WTC11 (cell line): Measurements from ENCODE around the gene AATK. TPM values are rescaled to one million over a fixed set of nuclear protein-coding genes. Genes with fewer than 3 reads are reported as not detected.

ENCODE experiments used
- ATAC-seq: fragments of 200-7000 bp; cut with Tn5 transposase; 2 replicates; pipeline ENCODE4 v1.10.0; 2021; ENCODE audit warnings: mild to moderate bottlenecking, moderate library complexity
- CTCF ChIA-PET: fragments of 300-600 bp; sonication (Branson Sonifier 250); formaldehyde crosslinking; loops from one replicate; lab custom pipeline; 2021; ENCODE audit warnings: antibody characterized with exemption; lab: Charles Lee
- POLR2A ChIA-PET: fragments of 350-600 bp; sonication (Branson Sonifier 250); formaldehyde crosslinking; loops from one replicate; lab custom pipeline; 2021; ENCODE audit warnings: antibody characterized with exemption; lab: Charles Lee
- DNase-seq: peaks from one replicate; pipeline ENCODE4 v3.0.0; 2021; ENCODE audit warnings: low spot score
- H3K27ac Mint-ChIP-seq: 2 replicates; pipeline ENCODE4 v1.8.0; 2021; ENCODE audit warnings: mixed read lengths
- H3K27me3 Mint-ChIP-seq: 2 replicates; pipeline ENCODE4 v1.8.0; 2021; ENCODE audit warnings: low read depth, mild to moderate bottlenecking, moderate library complexity, mixed read lengths
- H3K36me3 Mint-ChIP-seq: 2 replicates; pipeline ENCODE4 v1.8.0; 2021; ENCODE audit warnings: mixed read lengths
- H3K4me1 Mint-ChIP-seq: 2 replicates; pipeline ENCODE4 v1.8.0; 2022; ENCODE audit warnings: mixed read lengths
- H3K4me3 Mint-ChIP-seq: 2 replicates; pipeline ENCODE4 v1.8.0; 2021; ENCODE audit warnings: mild to moderate bottlenecking, moderate library complexity, mixed read lengths
- H3K9me3 Mint-ChIP-seq: 2 replicates; pipeline ENCODE4 v1.8.0; 2021; ENCODE audit warnings: mixed read lengths
- ATF2 ChIP-seq: sonication (generic); formaldehyde crosslinking; IDR thresholded peaks from 2 replicates; pipeline ENCODE4 v1.8.1; 2022; ENCODE audit warnings: low read depth, missing genetic modification reagents, borderline replicate concordance
- ATF6 ChIP-seq: sonication (generic); formaldehyde crosslinking; IDR thresholded peaks from 2 replicates; pipeline ENCODE4 v1.8.1; 2023; ENCODE audit warnings: mild to moderate bottlenecking, missing genetic modification reagents
- GABPB1 ChIP-seq: sonication (generic); formaldehyde crosslinking; IDR thresholded peaks from 2 replicates; pipeline ENCODE4 v1.8.1; 2023; ENCODE audit warnings: mild to moderate bottlenecking, missing genetic modification reagents
- MAX ChIP-seq: sonication (generic); formaldehyde crosslinking; IDR thresholded peaks from 2 replicates; pipeline ENCODE4 v1.8.0; 2022; ENCODE audit warnings: mild to moderate bottlenecking, missing genetic modification reagents
- OVOL2 ChIP-seq: fragments of 250-450 bp; sonication (Bioruptor Pico); IDR thresholded peaks from 2 replicates; pipeline ENCODE4 v1.9.0; 2021; ENCODE audit warnings: mild to moderate bottlenecking, borderline replicate concordance
- TP53 ChIP-seq: sonication (generic); formaldehyde crosslinking; IDR thresholded peaks from 2 replicates; pipeline ENCODE4 v1.8.1; 2023; ENCODE audit warnings: mild to moderate bottlenecking, missing genetic modification reagents
- ZNF263 ChIP-seq: sonication (generic); formaldehyde crosslinking; IDR thresholded peaks from 2 replicates; pipeline ENCODE4 v1.8.1; 2022; ENCODE audit warnings: low read depth, mild to moderate bottlenecking, moderate library complexity, missing genetic modification reagents
- ZNF317 ChIP-seq: sonication (generic); formaldehyde crosslinking; IDR thresholded peaks from 2 replicates; pipeline ENCODE4 v1.8.1; 2023; ENCODE audit warnings: low read depth, mild to moderate bottlenecking, moderate library complexity, missing genetic modification reagents, borderline replicate concordance
- ZNF416 ChIP-seq: fragments of 250-450 bp; sonication (Bioruptor Pico); IDR thresholded peaks from 2 replicates; pipeline ENCODE4 v1.9.0; 2021; ENCODE audit warnings: mild to moderate bottlenecking, inconsistent platforms
- ZNF423 ChIP-seq: fragments of 250-450 bp; sonication (Bioruptor Pico); IDR thresholded peaks from 2 replicates; pipeline ENCODE4 v2.1.2; 2022; ENCODE audit warnings: mild to moderate bottlenecking, moderate library complexity
- total RNA-seq: library from RNA; stranded (reverse); gene quantifications from 3 replicates; pipeline ENCODE4 v1.2.3, GENCODE V29; 2021
- TF ChIP-seq, protein P1 (sequence below): sonication (generic); formaldehyde crosslinking; IDR thresholded peaks from 2 replicates; pipeline ENCODE4 v1.8.0; 2022; ENCODE audit warnings: mild to moderate bottlenecking, missing genetic modification reagents
- TF ChIP-seq, protein P2 (sequence below): sonication (generic); formaldehyde crosslinking; IDR thresholded peaks from 2 replicates; pipeline ENCODE4 v1.8.0; 2022; ENCODE audit warnings: mild to moderate bottlenecking, missing genetic modification reagents
- TF ChIP-seq, protein P3 (sequence below): sonication (generic); formaldehyde crosslinking; IDR thresholded peaks from 2 replicates; pipeline ENCODE4 v1.8.1; 2023; ENCODE audit warnings: mild to moderate bottlenecking, missing genetic modification reagents, borderline replicate concordance
- TF ChIP-seq, protein P4 (sequence below): fragments of 200-600 bp; IDR thresholded peaks from 2 replicates; pipeline ENCODE4 v1.8.0; 2022; ENCODE audit warnings: antibody characterized with exemption
- TF ChIP-seq, protein P5 (sequence below): sonication (generic); formaldehyde crosslinking; IDR thresholded peaks from 2 replicates; pipeline ENCODE4 v1.8.0; 2023; ENCODE audit warnings: mild to moderate bottlenecking, missing genetic modification reagents
- TF ChIP-seq, protein P6 (sequence below): sonication (generic); formaldehyde crosslinking; IDR thresholded peaks from 2 replicates; pipeline ENCODE4 v1.8.0; 2022; ENCODE audit warnings: missing genetic modification reagents

AATK gene
- total RNA-seq, 1 experiment from 2014 or later, result 2.9 TPM

DNA sequence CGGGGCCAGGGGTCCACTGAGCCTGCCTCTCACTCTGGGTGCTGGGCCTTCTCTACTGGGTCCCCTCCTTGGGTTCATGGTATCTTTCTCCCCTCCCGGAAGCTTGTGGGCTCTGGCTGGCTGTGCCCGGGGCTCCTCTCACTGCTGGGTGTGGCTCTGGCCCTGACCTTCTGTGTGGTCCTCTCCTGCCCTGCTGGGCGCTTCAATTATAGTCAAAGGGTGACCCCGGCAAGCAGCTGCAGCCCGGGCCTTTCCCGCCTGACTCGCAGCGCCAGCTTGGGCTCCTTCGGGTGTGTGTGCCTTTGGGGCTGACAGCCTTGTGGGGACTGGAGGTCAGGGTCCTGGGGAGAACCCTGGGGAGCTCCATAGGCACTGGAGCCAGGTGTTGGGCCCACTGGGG, 55.0 kb downstream of the AATK start (continued):
- TF ChIP-seq ZNF416 (CRISPR knock-in tag) (no peak), TP53 (no peak), GABPB1 (no peak)

- Mint-ChIP-seq H3K27ac (peak overlapping the region; percentile 57; the same call in 1 of the 2 replicates), H3K9me3 (no peaks in the 10 kb centered on the region), H3K36me3 (no peaks in the 10 kb centered on the region), H3K27me3 (no peaks in the 10 kb centered on the region)
- CTCF ChIA-PET, result interaction anchor here (2.2 kb wide), 1 partner anchor 9 kb away, joined by 8 read pairs; no protein-coding TSS in a partner anchor
- ATAC-seq, result no peak
- DNase-seq, result no peak
- TF ChIP-seq, protein P1, sequence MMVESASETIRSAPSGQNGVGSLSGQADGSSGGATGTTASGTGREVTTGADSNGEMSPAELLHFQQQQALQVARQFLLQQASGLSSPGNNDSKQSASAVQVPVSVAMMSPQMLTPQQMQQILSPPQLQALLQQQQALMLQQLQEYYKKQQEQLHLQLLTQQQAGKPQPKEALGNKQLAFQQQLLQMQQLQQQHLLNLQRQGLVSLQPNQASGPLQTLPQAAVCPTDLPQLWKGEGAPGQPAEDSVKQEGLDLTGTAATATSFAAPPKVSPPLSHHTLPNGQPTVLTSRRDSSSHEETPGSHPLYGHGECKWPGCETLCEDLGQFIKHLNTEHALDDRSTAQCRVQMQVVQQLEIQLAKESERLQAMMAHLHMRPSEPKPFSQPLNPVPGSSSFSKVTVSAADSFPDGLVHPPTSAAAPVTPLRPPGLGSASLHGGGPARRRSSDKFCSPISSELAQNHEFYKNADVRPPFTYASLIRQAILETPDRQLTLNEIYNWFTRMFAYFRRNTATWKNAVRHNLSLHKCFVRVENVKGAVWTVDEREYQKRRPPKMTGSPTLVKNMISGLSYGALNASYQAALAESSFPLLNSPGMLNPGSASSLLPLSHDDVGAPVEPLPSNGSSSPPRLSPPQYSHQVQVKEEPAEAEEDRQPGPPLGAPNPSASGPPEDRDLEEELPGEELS (CRISPR knock-in tag), result no peak
- TF ChIP-seq, protein P2, sequence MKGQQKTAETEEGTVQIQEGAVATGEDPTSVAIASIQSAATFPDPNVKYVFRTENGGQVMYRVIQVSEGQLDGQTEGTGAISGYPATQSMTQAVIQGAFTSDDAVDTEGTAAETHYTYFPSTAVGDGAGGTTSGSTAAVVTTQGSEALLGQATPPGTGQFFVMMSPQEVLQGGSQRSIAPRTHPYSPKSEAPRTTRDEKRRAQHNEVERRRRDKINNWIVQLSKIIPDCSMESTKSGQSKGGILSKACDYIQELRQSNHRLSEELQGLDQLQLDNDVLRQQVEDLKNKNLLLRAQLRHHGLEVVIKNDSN (CRISPR knock-in tag), result no peak
- TF ChIP-seq, protein P3, sequence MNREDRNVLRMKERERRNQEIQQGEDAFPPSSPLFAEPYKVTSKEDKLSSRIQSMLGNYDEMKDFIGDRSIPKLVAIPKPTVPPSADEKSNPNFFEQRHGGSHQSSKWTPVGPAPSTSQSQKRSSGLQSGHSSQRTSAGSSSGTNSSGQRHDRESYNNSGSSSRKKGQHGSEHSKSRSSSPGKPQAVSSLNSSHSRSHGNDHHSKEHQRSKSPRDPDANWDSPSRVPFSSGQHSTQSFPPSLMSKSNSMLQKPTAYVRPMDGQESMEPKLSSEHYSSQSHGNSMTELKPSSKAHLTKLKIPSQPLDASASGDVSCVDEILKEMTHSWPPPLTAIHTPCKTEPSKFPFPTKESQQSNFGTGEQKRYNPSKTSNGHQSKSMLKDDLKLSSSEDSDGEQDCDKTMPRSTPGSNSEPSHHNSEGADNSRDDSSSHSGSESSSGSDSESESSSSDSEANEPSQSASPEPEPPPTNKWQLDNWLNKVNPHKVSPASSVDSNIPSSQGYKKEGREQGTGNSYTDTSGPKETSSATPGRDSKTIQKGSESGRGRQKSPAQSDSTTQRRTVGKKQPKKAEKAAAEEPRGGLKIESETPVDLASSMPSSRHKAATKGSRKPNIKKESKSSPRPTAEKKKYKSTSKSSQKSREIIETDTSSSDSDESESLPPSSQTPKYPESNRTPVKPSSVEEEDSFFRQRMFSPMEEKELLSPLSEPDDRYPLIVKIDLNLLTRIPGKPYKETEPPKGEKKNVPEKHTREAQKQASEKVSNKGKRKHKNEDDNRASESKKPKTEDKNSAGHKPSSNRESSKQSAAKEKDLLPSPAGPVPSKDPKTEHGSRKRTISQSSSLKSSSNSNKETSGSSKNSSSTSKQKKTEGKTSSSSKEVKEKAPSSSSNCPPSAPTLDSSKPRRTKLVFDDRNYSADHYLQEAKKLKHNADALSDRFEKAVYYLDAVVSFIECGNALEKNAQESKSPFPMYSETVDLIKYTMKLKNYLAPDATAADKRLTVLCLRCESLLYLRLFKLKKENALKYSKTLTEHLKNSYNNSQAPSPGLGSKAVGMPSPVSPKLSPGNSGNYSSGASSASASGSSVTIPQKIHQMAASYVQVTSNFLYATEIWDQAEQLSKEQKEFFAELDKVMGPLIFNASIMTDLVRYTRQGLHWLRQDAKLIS (CRISPR knock-in tag), result no peak
- TF ChIP-seq, protein P4, sequence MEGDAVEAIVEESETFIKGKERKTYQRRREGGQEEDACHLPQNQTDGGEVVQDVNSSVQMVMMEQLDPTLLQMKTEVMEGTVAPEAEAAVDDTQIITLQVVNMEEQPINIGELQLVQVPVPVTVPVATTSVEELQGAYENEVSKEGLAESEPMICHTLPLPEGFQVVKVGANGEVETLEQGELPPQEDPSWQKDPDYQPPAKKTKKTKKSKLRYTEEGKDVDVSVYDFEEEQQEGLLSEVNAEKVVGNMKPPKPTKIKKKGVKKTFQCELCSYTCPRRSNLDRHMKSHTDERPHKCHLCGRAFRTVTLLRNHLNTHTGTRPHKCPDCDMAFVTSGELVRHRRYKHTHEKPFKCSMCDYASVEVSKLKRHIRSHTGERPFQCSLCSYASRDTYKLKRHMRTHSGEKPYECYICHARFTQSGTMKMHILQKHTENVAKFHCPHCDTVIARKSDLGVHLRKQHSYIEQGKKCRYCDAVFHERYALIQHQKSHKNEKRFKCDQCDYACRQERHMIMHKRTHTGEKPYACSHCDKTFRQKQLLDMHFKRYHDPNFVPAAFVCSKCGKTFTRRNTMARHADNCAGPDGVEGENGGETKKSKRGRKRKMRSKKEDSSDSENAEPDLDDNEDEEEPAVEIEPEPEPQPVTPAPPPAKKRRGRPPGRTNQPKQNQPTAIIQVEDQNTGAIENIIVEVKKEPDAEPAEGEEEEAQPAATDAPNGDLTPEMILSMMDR, result no peak
- TF ChIP-seq OVOL2 (CRISPR knock-in tag), result no peak
- TF ChIP-seq ATF6, result no peak
- no peak for TF ChIP-seq ZNF317 (CRISPR knock-in tag)
- no peak for TF ChIP-seq ATF2 (CRISPR knock-in tag)
- TF ChIP-seq ZNF423, result no peak
- no peak for TF ChIP-seq MAX (CRISPR knock-in tag)
- TF ChIP-seq, protein P5, sequence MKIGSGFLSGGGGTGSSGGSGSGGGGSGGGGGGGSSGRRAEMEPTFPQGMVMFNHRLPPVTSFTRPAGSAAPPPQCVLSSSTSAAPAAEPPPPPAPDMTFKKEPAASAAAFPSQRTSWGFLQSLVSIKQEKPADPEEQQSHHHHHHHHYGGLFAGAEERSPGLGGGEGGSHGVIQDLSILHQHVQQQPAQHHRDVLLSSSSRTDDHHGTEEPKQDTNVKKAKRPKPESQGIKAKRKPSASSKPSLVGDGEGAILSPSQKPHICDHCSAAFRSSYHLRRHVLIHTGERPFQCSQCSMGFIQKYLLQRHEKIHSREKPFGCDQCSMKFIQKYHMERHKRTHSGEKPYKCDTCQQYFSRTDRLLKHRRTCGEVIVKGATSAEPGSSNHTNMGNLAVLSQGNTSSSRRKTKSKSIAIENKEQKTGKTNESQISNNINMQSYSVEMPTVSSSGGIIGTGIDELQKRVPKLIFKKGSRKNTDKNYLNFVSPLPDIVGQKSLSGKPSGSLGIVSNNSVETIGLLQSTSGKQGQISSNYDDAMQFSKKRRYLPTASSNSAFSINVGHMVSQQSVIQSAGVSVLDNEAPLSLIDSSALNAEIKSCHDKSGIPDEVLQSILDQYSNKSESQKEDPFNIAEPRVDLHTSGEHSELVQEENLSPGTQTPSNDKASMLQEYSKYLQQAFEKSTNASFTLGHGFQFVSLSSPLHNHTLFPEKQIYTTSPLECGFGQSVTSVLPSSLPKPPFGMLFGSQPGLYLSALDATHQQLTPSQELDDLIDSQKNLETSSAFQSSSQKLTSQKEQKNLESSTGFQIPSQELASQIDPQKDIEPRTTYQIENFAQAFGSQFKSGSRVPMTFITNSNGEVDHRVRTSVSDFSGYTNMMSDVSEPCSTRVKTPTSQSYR (CRISPR knock-in tag), result no peak
- no peak for TF ChIP-seq ZNF263 (CRISPR knock-in tag)
- TF ChIP-seq, protein P6, sequence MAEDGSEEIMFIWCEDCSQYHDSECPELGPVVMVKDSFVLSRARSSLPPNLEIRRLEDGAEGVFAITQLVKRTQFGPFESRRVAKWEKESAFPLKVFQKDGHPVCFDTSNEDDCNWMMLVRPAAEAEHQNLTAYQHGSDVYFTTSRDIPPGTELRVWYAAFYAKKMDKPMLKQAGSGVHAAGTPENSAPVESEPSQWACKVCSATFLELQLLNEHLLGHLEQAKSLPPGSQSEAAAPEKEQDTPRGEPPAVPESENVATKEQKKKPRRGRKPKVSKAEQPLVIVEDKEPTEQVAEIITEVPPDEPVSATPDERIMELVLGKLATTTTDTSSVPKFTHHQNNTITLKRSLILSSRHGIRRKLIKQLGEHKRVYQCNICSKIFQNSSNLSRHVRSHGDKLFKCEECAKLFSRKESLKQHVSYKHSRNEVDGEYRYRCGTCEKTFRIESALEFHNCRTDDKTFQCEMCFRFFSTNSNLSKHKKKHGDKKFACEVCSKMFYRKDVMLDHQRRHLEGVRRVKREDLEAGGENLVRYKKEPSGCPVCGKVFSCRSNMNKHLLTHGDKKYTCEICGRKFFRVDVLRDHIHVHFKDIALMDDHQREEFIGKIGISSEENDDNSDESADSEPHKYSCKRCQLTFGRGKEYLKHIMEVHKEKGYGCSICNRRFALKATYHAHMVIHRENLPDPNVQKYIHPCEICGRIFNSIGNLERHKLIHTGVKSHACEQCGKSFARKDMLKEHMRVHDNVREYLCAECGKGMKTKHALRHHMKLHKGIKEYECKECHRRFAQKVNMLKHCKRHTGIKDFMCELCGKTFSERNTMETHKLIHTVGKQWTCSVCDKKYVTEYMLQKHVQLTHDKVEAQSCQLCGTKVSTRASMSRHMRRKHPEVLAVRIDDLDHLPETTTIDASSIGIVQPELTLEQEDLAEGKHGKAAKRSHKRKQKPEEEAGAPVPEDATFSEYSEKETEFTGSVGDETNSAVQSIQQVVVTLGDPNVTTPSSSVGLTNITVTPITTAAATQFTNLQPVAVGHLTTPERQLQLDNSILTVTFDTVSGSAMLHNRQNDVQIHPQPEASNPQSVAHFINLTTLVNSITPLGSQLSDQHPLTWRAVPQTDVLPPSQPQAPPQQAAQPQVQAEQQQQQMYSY (CRISPR knock-in tag), result no peak
- TF ChIP-seq TP53, result no peak
- TF ChIP-seq GABPB1, result no peak
- TF ChIP-seq, all 79 proteins: peak for 0
- Mint-ChIP-seq H3K4me3 (no peak overlapping the region), H3K4me1 (no peaks in the 10 kb centered on the region)
- POLR2A ChIA-PET, result no interaction called here
Observed at GRCh38 chr17:81110488-81111040, 55.5 kb downstream of the AATK start.
